Thoracic aorta (tissue), 2 donors: ENCODE measurements around the gene RTKN. TPM values are rescaled to one million over a fixed set of nuclear protein-coding genes. Genes with fewer than 3 reads are reported as not detected.

Experiments
- ATAC-seq: fragments of 150-250 bp; one replicate; pipeline ENCODE4 v1.8.0; 2017; ENCODE audit warnings: low read depth; ENCODE audit not compliant: insufficient number of reproducible peaks, low FRiP score
- DNase-seq: peaks from one replicate; pipeline ENCODE4 v3.0.0-alpha.2; 2020; ENCODE audit warnings: low spot score
- H3K27ac ChIP-seq, 2 donors: fragments of 200-600 bp; sonication (generic); 1 replicate in 1 of 2; 2 replicates in 1 of 2; pipeline ENCODE4 v1.5.1; 2016; ENCODE audit warnings: mild to moderate bottlenecking in 2 of 2, moderate library complexity in 2 of 2
- H3K27me3 ChIP-seq: fragments of 200-600 bp; sonication (generic); replicated peaks from 2 replicates; pipeline ENCODE4 v1.6.0; 2016; ENCODE audit warnings: mild to moderate bottlenecking; ENCODE audit not compliant: insufficient read depth
- H3K36me3 ChIP-seq: fragments of 200-600 bp; sonication (generic); one replicate; pipeline ENCODE4 v1.5.1; 2016
- H3K4me1 ChIP-seq, 2 donors: fragments of 200-600 bp; sonication (generic); 1 replicate in 1 of 2; 2 replicates in 1 of 2; pipeline versions ENCODE4 v1.5.1 to v1.6.0; 2016; ENCODE audit warnings: low read depth in 2 of 2, mild to moderate bottlenecking in 1 of 2; ENCODE audit not compliant: control insufficient read depth in 1 of 2
- H3K4me3 ChIP-seq: fragments of 200-600 bp; sonication (generic); 2 replicates; pipeline ENCODE4 v1.5.1; 2016; ENCODE audit warnings: mild to moderate bottlenecking
- H3K9me3 ChIP-seq: fragments of 200-600 bp; sonication (generic); 2 replicates; pipeline ENCODE4 v1.5.1; 2016
- CTCF ChIP-seq: fragments of 200-600 bp; sonication (generic); IDR thresholded peaks from one replicate; pipeline ENCODE4 v1.5.1; 2019; ENCODE audit warnings: antibody characterized with exemption
- total RNA-seq, 2 donors: library from RNA; depleted of rRNA; stranded (reverse); fragments of >200 nt; gene quantifications; one replicate each; pipeline versions ENCODE4 v1.1.0 to v1.2.3, GENCODE V29; 2016

RTKN gene
- total RNA-seq, 2 donors from 2014 or later, result 23.2 to 25.6 TPM

- no peaks in the 10 kb centered on the region for H3K9me3 ChIP-seq
- no peaks in the 10 kb centered on the region for H3K4me1 ChIP-seq
- no peaks in the 10 kb centered on the region for H3K27me3 ChIP-seq
- TF ChIP-seq CTCF, result no peak
- H3K27ac ChIP-seq, result no peak overlapping the region
- H3K36me3 ChIP-seq, result no peaks in the 10 kb centered on the region
- H3K4me3 ChIP-seq, result no peak overlapping the region
- ATAC-seq (no peak), DNase-seq (no peak)
Measured at GRCh38 chr2:74407682-74408081, 34.1 kb downstream of the RTKN start.

- ATAC-seq (no peak), DNase-seq (no peak)
- no peaks in the 10 kb centered on the region for H3K9me3 ChIP-seq
- no peak overlapping the region for H3K27ac ChIP-seq
- H3K36me3 ChIP-seq, result no peaks in the 10 kb centered on the region
- H3K4me1 ChIP-seq, result no peaks in the 10 kb centered on the region
- H3K27me3 ChIP-seq, result no peaks in the 10 kb centered on the region
- H3K4me3 ChIP-seq, result no peak overlapping the region
- no peak for TF ChIP-seq CTCF
Measured at GRCh38 chr2:74406035-74406434, 35.7 kb downstream of the RTKN start.

GRCh38 chr2:74401891-74402290 is 39.8 kb downstream of the RTKN start:
- Histone ChIP-seq H3K4me1 (no peaks in the 10 kb centered on the region), H3K27ac (no peak overlapping the region), H3K27me3 (no peaks in the 10 kb centered on the region), H3K36me3 (no peaks in the 10 kb centered on the region), H3K4me3 (no peak overlapping the region), H3K9me3 (no peaks in the 10 kb centered on the region)
- DNase-seq (no peak), ATAC-seq (no peak)
- no peak for TF ChIP-seq CTCF

GRCh38 chr2:74399785-74400184 is 42.0 kb downstream of the RTKN start:
- no peak for ATAC-seq
- DNase-seq, result no peak
- no peaks in the 10 kb centered on the region for H3K4me1 ChIP-seq

GRCh38 chr2:74396149-74396548 is 45.6 kb downstream of the RTKN start:
- Histone ChIP-seq H3K27me3 (no peaks in the 10 kb centered on the region), H3K4me1 (no peaks in the 10 kb centered on the region), H3K36me3 (no peaks in the 10 kb centered on the region), H3K9me3 (no peaks in the 10 kb centered on the region), H3K27ac (no peak overlapping the region), H3K4me3 (no peak overlapping the region)
- ATAC-seq (no peak), DNase-seq (no peak)
- TF ChIP-seq CTCF, result no peak

More at GRCh38 chr2:74399785-74400184, 42.0 kb downstream of the RTKN start:
- no peaks in the 10 kb centered on the region for H3K27me3 ChIP-seq
- H3K36me3 ChIP-seq, result no peaks in the 10 kb centered on the region
- H3K4me3 ChIP-seq, result no peak overlapping the region
- no peak for TF ChIP-seq CTCF
- no peak overlapping the region for H3K27ac ChIP-seq
- H3K9me3 ChIP-seq, result no peaks in the 10 kb centered on the region
